ENCODE data around the gene POLDIP3.

The POLDIP3 gene

DNA sequence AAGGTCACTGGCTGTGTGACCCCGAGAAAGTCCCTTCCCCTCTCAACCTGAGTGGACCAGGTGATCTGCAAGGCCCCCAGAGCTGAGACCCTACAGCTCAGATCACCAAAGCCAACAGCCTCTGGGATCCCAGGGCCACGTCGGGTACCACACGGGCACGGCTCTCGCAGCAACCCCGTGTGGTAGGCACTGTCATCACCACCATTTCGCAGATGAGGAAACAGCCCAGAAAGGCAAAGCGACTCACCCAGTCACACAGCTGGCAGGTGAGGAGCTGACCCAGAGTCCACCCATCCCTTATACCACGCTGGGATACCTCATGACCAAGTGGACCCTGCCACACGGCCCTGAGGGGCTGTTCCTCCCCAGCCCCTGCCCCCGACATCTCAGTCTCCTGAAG, 22.9 kb upstream of the POLDIP3 start:
- H3K4me3 ChIP-seq (ENCODE audit: low read depth, low read length) = no peak overlapping the region
- TF ChIP-seq, protein P1, sequence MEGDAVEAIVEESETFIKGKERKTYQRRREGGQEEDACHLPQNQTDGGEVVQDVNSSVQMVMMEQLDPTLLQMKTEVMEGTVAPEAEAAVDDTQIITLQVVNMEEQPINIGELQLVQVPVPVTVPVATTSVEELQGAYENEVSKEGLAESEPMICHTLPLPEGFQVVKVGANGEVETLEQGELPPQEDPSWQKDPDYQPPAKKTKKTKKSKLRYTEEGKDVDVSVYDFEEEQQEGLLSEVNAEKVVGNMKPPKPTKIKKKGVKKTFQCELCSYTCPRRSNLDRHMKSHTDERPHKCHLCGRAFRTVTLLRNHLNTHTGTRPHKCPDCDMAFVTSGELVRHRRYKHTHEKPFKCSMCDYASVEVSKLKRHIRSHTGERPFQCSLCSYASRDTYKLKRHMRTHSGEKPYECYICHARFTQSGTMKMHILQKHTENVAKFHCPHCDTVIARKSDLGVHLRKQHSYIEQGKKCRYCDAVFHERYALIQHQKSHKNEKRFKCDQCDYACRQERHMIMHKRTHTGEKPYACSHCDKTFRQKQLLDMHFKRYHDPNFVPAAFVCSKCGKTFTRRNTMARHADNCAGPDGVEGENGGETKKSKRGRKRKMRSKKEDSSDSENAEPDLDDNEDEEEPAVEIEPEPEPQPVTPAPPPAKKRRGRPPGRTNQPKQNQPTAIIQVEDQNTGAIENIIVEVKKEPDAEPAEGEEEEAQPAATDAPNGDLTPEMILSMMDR (IDR thresholded peaks at IDR 0.05; ENCODE audit: borderline replicate concordance, insufficient read depth, low read depth, low read length) = no peak

DNA sequence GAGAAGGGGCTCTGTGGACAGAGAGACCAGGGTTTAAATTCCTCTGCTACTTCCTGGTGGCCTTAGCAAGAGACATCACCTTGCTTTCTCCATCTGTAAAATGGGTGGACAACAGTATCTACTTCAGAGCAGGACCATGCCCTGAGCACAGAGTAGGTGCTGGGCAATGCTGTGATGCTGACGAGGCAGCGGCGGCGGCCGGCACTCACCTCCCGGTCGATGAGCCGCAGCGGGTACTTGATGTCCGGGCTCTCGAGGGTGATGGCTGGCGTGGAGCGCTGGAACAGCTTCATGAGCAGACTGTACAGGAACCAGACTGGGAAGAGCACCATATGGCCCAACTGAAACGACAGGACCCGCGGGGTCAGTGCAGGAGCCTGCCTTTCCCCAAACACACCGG, 21.8 kb upstream of the POLDIP3 start:
- TF ChIP-seq, protein P1 (IDR thresholded peaks at IDR 0.05; ENCODE audit: borderline replicate concordance, insufficient read depth, low read depth, low read length) = no peak
- H3K4me3 ChIP-seq (ENCODE audit: low read depth, low read length) = no peak overlapping the region

DNA sequence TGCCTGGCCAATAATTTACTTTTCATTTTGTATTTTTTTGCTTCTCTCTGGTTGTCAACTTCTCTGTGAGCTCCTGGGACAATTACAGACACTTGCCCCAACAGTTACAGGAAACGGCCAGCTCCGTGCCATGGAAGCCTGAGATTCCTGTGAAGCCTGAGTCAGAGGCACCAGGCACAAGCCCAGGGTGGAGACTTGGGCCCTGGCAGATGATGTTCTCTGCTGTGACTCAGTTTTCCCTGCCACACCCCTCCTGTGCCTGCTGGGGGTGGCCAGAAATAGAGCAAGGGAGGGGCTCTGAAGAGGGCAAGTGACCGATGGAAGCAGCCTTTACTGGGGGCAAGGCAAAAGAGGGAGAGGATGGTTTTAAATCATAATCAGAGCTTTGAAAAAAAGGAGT, 20.8 kb upstream of the POLDIP3 start:
- TF ChIP-seq, protein P1 (IDR thresholded peaks at IDR 0.05; ENCODE audit: borderline replicate concordance, insufficient read depth, low read depth, low read length) = no peak
- no peak overlapping the region for H3K4me3 ChIP-seq (ENCODE audit: low read depth, low read length)

DNA sequence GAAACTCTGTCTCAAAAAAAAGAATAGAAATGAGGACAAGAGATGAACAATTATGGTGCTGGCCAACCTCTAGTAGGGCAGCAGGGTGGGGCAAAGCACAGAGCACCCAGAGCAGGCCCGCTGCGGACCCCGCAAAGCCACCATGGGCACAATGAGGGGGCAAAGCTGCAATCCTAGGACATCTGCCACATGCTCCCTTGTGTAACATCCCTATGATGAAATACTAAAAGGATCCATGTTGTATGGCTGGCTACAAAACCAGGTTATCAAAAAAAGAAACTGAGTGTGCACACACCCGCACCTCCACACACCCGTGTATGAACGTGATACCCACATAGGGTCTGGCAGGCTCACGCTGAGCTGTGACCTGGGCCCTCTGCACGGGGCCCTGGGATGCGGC, 18.3 kb upstream of the POLDIP3 start:
- TF ChIP-seq, protein P1 (IDR thresholded peaks at IDR 0.05; ENCODE audit: borderline replicate concordance, insufficient read depth, low read depth, low read length) = no peak
- no peak overlapping the region for H3K4me3 ChIP-seq (ENCODE audit: low read depth, low read length)

DNA sequence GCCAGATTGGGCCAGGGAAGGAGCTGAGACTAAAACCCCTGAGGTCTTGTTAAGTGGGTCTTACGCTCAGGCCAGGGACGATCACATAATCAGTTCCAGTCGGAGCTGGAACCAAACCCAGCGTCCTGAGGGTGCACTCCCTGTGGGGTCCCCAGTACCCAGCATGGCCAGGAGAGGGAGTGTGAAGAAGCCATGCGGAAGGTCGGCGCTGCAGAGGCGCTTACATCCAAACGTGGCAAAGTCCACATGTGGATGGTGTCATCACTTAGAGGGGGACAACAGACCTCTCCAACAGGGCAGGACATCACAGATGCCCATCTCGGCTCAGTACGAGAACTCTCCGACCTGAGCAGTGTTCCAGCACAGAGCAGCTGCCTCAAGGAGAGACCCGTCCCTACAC, 17.4 kb upstream of the POLDIP3 start:
- no peak overlapping the region for H3K4me3 ChIP-seq (ENCODE audit: low read depth, low read length)
- TF ChIP-seq, protein P1 (IDR thresholded peaks at IDR 0.05; ENCODE audit: borderline replicate concordance, insufficient read depth, low read depth, low read length) = peak; percentile 42; the same call in 1 of the 2 replicates

DNA sequence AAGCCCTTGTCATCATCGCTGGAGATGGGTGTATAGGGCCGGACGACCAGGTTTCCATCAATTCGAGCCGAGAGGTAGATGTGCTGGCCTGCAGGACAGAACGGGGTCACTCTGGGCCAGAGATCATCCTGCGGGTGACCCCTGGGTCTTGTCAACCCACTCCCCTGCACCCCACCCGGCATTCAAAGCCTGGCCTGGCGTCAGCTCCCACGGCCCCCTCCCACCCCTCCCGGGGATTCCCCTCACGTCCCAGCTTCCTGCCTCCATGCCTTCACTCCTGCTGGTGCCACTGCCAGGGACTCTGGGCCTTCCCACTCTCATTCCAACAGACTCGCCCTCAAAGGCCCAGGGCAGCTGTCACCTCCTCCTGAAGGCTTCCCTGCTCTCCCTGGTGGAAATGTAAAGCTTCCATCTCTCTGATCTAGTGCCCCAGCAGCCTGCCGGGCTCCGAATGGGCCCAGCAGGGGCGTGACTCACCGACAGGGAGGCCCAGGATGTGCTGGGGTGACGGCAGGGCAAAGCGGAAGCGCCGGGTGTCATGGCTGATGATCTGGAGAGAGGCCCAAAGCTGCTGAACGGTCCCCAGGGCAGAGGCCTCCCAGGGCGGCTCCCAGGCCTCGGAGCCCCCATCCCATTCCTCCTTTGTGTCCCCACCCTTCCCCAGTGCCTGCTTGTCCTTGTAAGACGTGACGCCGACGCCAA, 16.4 kb upstream of the POLDIP3 start:
- H3K4me3 ChIP-seq (ENCODE audit: low read depth, low read length) = no peak overlapping the region
- TF ChIP-seq, protein P1 (IDR thresholded peaks at IDR 0.05; ENCODE audit: borderline replicate concordance, insufficient read depth, low read depth, low read length) = no peak

DNA sequence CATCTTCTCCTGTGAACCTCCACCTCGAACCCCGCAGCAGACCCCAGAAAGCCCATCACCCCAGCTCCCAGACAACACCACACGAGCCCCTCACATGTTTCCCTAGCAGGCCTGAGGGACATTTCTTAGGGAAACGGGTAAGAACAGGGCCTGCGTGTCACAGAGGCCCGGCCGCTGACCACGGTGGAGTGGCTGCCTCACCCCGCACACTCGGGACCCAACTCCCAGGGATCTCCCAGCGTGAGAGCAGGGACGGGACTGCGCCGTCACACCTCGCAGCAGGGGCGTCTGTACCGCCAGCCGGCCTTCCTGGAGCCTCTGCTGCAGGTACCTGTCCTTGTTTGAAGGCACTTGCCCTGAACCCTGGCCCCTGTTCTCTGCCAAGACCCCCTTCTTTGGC, 15.5 kb upstream of the POLDIP3 start:
- H3K4me3 ChIP-seq (ENCODE audit: low read depth, low read length) = no peak overlapping the region
- TF ChIP-seq, protein P1 (IDR thresholded peaks at IDR 0.05; ENCODE audit: borderline replicate concordance, insufficient read depth, low read depth, low read length) = no peak

All from GM12875 (cell line).